ENCODE results near the gene EFCAB14. TPM values are rescaled to one million over a fixed set of nuclear protein-coding genes. Genes with fewer than 3 reads are reported as not detected.

EFCAB14 gene, protein sequence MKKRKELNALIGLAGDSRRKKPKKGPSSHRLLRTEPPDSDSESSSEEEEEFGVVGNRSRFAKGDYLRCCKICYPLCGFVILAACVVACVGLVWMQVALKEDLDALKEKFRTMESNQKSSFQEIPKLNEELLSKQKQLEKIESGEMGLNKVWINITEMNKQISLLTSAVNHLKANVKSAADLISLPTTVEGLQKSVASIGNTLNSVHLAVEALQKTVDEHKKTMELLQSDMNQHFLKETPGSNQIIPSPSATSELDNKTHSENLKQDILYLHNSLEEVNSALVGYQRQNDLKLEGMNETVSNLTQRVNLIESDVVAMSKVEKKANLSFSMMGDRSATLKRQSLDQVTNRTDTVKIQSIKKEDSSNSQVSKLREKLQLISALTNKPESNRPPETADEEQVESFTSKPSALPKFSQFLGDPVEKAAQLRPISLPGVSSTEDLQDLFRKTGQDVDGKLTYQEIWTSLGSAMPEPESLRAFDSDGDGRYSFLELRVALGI
- polyA plus RNA-seq = 10 to 100 TPM; 25.0 to 80.0 (median 28.2) TPM
- long read RNA-seq, donor 1 = 0 reads
- long read RNA-seq, donor 2, full-length matches to known transcripts = 2 of 2 reads
- long read RNA-seq, donor 2, partial matches to known transcripts = 0 of 2 reads
- long read RNA-seq, donor 2, other reads (novel, unspliced or antisense) = 0 of 2 reads
- long read RNA-seq, donor 3, partial matches to known transcripts = 6 of 6 reads
- long read RNA-seq, donor 3, other reads (novel, unspliced or antisense) = 0 of 6 reads
- long read RNA-seq, donor 4 = 0 reads
- long read RNA-seq, donor 5 = 0 reads
- long read RNA-seq, donor 6, full-length matches to known transcripts = 3 of 10 reads
- long read RNA-seq, donor 6, partial matches to known transcripts = 7 of 10 reads
- long read RNA-seq, donor 6, other reads (novel, unspliced or antisense) = 0 of 10 reads
- long read RNA-seq, donor 7 = 0 reads
- long read RNA-seq, donor 8 = 0 reads
- long read RNA-seq, donor 9 = 0 reads
- long read RNA-seq, donor 10, full-length matches to known transcripts = 4 of 12 reads
- long read RNA-seq, donor 10, partial matches to known transcripts = 8 of 12 reads
- long read RNA-seq, donor 10, other reads (novel, unspliced or antisense) = 0 of 12 reads

DNA sequence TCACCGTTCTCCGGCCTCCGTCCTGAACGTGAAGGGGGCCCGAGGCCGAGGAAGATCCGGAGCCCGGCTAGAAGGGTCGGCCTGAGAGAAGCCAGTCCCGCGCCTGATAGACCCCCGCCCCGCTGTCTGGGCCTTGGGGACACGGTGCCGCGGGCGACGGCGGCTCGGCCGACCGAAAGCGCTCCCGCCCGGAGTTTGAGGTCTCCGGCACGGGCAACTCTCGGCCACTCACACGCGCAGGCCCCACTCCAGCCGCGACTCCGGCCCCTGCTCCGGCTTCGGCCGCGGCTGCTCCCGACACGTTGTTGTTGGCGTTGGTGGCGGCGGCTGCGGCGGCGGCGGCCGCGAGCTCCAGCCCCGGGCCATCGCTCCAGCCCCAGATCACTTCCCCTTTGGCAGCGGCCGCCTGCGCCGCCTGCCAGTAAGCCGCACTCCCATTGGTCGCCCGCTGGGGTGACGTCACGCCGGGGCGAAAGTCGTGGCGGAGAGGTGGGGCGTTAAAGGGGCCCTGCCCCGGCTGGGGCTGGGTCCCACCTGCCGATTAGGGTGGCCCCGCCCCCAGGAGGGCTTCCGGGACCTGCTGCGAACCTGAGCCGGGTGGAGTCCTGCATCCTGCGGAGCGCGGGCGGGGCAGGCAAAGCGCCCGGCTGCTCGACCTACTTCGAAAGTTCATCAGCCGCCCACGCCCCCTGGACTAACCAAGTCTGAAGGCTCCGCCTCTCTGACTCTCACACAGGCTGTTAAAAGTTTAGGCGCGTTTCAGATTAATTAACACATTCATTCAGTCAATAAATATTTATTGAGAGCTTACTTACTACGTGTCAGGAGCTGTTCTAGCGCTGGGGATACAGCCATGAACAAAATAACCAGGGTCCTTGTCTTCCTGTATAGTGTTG is at the start of gene EFCAB14:
Gene EFCAB14, minus strand, starts transcription at position 388 of the 896 bp plus-strand sequence. CDS start 1,027 bp downstream, outside the sequence.
- Histone ChIP-seq H3K27ac (ENCODE audit: low read depth in 1 of 3, low read length in 2 of 3) (peak within 1 kb of the TSS; percentile 63 to 92 (median 85)), H3K27me3 (ENCODE audit: control insufficient read depth in 3 of 3, insufficient read depth in 3 of 3, low read length in 3 of 3) (no peaks in the 10 kb centered on the region), H3K4me3 (ENCODE audit: low read depth in 1 of 3, low read length in 3 of 3) (peak within 1 kb of the TSS; percentile 94 to 99 (median 97)), H3K4me1 (ENCODE audit: control insufficient read depth in 3 of 3, insufficient read depth in 2 of 3, low read depth in 1 of 3, low read length in 2 of 3) (peaks cover 3 to 20% (median 18%) of the 10 kb centered on the region in 3 donors), H3K36me3 (ENCODE audit: control insufficient read depth in 3 of 3, insufficient read depth in 2 of 3, low read depth in 1 of 3, low read length in 3 of 3) (peaks cover 3 to 6% (median 4%) of the 10 kb centered on the region in 3 donors), H3K9me3 (ENCODE audit: control insufficient read depth in 2 of 2, insufficient read depth in 1 of 2, low read depth in 1 of 2, low read length in 1 of 2) (no peaks in the 10 kb centered on the region)
- peak; percentile 99 to 100 for DNase-seq
- 0% methylated on average over 74 to 85 of the region's 85 CpGs for WGBS, 3 donors
- peak; percentile 73 for FAIRE-seq

DNA sequence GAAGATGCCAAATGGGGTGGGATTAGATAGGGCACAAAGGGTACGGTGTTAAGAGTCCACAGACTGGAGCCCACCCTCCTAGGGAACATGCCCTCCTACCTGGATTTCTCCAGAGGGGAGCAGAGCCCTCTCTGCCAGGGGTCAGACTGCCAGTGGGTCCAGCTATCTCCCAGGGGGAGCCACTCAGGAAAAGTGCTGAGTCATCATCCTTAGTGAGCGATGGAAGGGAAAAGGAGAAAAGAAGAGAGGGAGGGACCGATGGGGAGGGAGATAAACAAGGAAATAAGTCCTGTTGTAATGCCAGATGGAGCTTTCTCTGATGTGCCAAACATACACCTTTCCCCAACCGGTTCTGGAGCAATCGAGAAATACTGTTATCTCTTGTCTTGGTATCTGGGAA is 49.5 kb upstream of the EFCAB14 start:
- no peak for DNase-seq
- H3K27me3 ChIP-seq (ENCODE audit: control insufficient read depth in 3 of 3, insufficient read depth in 3 of 3, low read length in 3 of 3) = peaks cover 0 to 3% (median 0%) of the 10 kb centered on the region in 3 donors
- peaks cover 8 to 47% of the 10 kb centered on the region in 2 donors for H3K9me3 ChIP-seq (ENCODE audit: control insufficient read depth in 2 of 2, insufficient read depth in 1 of 2, low read depth in 1 of 2, low read length in 1 of 2)
- no peak for FAIRE-seq
- H3K27ac ChIP-seq (ENCODE audit: low read depth in 1 of 3, low read length in 2 of 3) = no peak overlapping the region
- H3K36me3 ChIP-seq (ENCODE audit: control insufficient read depth in 3 of 3, insufficient read depth in 2 of 3, low read depth in 1 of 3, low read length in 3 of 3) = peaks cover 0 to 2% (median 0%) of the 10 kb centered on the region in 3 donors
- no peak overlapping the region for H3K4me3 ChIP-seq (ENCODE audit: low read depth in 1 of 3, low read length in 3 of 3)
- WGBS, 3 donors = 61 to 71% (median 63%) methylated on average over 5 of the region's 5 CpGs
- peaks cover 0 to 16% (median 3%) of the 10 kb centered on the region in 3 donors for H3K4me1 ChIP-seq (ENCODE audit: control insufficient read depth in 3 of 3, insufficient read depth in 2 of 3, low read depth in 1 of 3, low read length in 2 of 3)

DNA sequence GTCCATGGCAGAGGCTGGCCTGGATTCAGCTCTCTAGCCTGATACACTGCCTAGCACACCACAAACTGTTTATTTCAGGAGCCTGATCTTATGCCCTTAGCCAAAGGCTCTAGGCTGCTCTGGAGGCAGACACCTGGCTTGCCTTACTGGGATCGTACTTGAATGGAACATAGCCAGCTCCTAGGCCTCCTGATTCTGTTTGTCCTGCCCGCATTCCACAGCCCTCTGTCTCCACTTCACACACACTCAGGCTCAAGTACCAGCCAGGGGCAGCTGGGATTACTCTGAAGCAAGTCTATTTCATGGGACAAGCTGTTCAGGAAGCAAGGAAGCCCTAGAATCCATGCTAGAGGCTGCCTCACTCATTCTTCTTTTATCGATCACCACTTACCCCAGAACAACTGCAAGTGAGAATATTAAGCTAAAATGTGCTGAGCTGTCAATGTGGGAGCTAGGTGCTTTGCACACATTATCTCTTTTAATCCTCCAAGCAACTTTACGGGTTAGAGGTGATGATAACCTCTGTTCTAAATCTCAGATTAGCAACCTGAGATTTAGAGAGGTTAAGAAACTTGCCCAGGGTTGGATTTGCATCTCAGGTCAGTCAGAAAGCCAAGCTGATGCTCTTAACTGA is 48.9 kb upstream of the EFCAB14 start:
- DNase-seq = no peak
- peaks cover 0 to 23% (median 6%) of the 10 kb centered on the region in 3 donors for H3K4me1 ChIP-seq (ENCODE audit: control insufficient read depth in 3 of 3, insufficient read depth in 2 of 3, low read depth in 1 of 3, low read length in 2 of 3)
- 61 to 68% (median 65%) methylated on average over 4 of the region's 4 CpGs for WGBS, 3 donors
- peaks cover 0 to 3% (median 0%) of the 10 kb centered on the region in 3 donors for H3K27me3 ChIP-seq (ENCODE audit: control insufficient read depth in 3 of 3, insufficient read depth in 3 of 3, low read length in 3 of 3)
- no peak overlapping the region for H3K27ac ChIP-seq (ENCODE audit: low read depth in 1 of 3, low read length in 2 of 3)
- H3K9me3 ChIP-seq (ENCODE audit: control insufficient read depth in 2 of 2, insufficient read depth in 1 of 2, low read depth in 1 of 2, low read length in 1 of 2) = peaks cover 8 to 49% of the 10 kb centered on the region in 2 donors
- H3K4me3 ChIP-seq (ENCODE audit: low read depth in 1 of 3, low read length in 3 of 3) = no peak overlapping the region
- FAIRE-seq = no peak
- peaks cover 0 to 2% (median 0%) of the 10 kb centered on the region in 3 donors for H3K36me3 ChIP-seq (ENCODE audit: control insufficient read depth in 3 of 3, insufficient read depth in 2 of 3, low read depth in 1 of 3, low read length in 3 of 3)

DNA sequence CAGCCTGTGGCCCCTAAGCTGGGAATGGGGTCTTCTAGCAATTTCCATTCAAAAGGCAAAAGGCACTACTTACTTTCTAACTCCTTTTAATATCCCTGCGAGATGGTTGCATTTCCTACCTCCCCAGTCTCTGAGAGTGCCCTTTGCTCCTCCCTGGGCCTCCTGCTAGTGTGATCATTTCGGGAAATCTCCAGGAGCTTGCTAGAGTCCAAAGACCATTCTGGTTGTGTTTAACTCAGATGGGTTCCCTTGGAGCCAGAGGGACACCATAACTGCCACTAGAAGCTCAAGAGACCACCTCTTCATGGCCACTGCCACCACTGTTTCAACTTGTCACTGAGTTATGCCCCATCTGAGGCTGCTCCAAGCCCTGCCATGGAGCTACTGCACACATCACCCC is 45.5 kb upstream of the EFCAB14 start:
- peaks cover 0 to 3% (median 0%) of the 10 kb centered on the region in 3 donors for H3K27me3 ChIP-seq (ENCODE audit: control insufficient read depth in 3 of 3, insufficient read depth in 3 of 3, low read length in 3 of 3)
- FAIRE-seq = no peak
- DNase-seq = peak; percentile 88 to 90
- H3K4me3 ChIP-seq (ENCODE audit: low read depth in 1 of 3, low read length in 3 of 3) = no peak overlapping the region
- H3K36me3 ChIP-seq (ENCODE audit: control insufficient read depth in 3 of 3, insufficient read depth in 2 of 3, low read depth in 1 of 3, low read length in 3 of 3) = peaks cover 0 to under 1% (median 0%) of the 10 kb centered on the region in 3 donors
- WGBS, 3 donors = 11 to 59% (median 19%) methylated on average over 2 of the region's 2 CpGs
- peak overlapping the region in 2 of 3 donors; percentile 53 to 94 for H3K27ac ChIP-seq (ENCODE audit: low read depth in 1 of 3, low read length in 2 of 3)
- peaks cover 0 to 30% of the 10 kb centered on the region in 2 donors for H3K9me3 ChIP-seq (ENCODE audit: control insufficient read depth in 2 of 2, insufficient read depth in 1 of 2, low read depth in 1 of 2, low read length in 1 of 2)
- H3K4me1 ChIP-seq (ENCODE audit: control insufficient read depth in 3 of 3, insufficient read depth in 2 of 3, low read depth in 1 of 3, low read length in 2 of 3) = peaks cover 0 to 48% (median 6%) of the 10 kb centered on the region in 3 donors

DNA sequence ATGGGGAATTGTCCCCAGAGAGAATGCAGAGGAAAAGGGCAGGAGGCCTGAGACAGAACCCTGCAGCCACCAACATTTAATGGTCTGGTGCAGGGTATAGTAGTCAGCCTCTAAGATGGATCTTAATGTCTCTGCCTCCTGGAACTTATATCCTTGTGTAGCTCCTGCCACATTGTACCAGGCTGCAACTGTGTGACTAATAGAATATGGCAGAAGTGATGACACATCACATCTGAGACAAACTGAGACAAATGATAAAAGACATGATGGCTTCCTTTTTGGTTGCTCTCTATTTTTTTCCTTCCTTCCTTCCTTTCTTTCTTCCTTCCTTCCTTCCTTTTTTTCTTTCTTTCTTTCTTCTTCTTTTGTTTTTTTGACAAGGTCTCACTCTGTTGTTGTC is 42.8 kb upstream of the EFCAB14 start:
- H3K4me3 ChIP-seq (ENCODE audit: low read depth in 1 of 3, low read length in 3 of 3) = no peak overlapping the region
- H3K9me3 ChIP-seq (ENCODE audit: control insufficient read depth in 2 of 2, insufficient read depth in 1 of 2, low read depth in 1 of 2, low read length in 1 of 2) = peaks cover 0 to 9% of the 10 kb centered on the region in 2 donors
- FAIRE-seq = no peak

DNA sequence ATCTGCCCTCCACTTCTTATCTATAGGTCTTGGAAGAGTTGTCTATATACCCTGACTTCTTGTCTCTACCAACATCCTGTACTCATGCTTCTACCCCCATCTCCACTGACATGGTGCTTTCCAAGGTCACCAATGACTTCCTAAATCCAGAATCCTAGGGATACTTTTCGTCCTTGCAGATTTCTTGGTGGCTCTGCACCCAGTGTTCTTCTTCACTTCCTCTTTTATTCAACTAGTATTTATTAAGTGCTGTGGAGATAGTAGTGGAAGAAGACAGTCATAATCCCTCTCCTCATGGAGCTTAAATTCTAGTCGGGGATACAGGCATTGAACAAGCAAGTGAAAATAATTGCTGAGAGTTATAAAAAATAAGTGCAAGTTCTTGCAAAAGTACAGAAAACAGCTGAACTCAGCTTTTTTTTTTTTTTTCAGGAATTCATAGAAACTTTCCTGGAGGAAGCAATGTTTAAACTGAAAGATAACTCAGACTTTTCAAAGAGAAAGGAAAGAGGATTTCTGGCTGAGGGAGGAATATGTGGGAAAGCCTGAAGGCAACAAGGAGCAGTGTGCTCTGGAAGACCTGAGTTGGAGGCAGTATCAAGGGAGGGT is 41.7 kb upstream of the EFCAB14 start:
- 76 to 94% (median 78%) methylated on average over 2 of the region's 2 CpGs for WGBS, 3 donors
- FAIRE-seq = no peak
- H3K27me3 ChIP-seq (ENCODE audit: control insufficient read depth in 3 of 3, insufficient read depth in 3 of 3, low read length in 3 of 3) = no peaks in the 10 kb centered on the region
- peaks cover 0 to 77% (median 9%) of the 10 kb centered on the region in 3 donors for H3K4me1 ChIP-seq (ENCODE audit: control insufficient read depth in 3 of 3, insufficient read depth in 2 of 3, low read depth in 1 of 3, low read length in 2 of 3)
- DNase-seq = no peak
- peaks cover 0 to 9% of the 10 kb centered on the region in 2 donors for H3K9me3 ChIP-seq (ENCODE audit: control insufficient read depth in 2 of 2, insufficient read depth in 1 of 2, low read depth in 1 of 2, low read length in 1 of 2)
- H3K36me3 ChIP-seq (ENCODE audit: control insufficient read depth in 3 of 3, insufficient read depth in 2 of 3, low read depth in 1 of 3, low read length in 3 of 3) = no peaks in the 10 kb centered on the region
- no peak overlapping the region for H3K4me3 ChIP-seq (ENCODE audit: low read depth in 1 of 3, low read length in 3 of 3)
- peak overlapping the region in 1 of 3 donors; percentile 60 for H3K27ac ChIP-seq (ENCODE audit: low read depth in 1 of 3, low read length in 2 of 3)

More for the DNA sequence above, 42.8 kb upstream of the EFCAB14 start:
- no peaks in the 10 kb centered on the region for H3K27me3 ChIP-seq (ENCODE audit: control insufficient read depth in 3 of 3, insufficient read depth in 3 of 3, low read length in 3 of 3)
- H3K36me3 ChIP-seq (ENCODE audit: control insufficient read depth in 3 of 3, insufficient read depth in 2 of 3, low read depth in 1 of 3, low read length in 3 of 3) = no peaks in the 10 kb centered on the region
- no peak for DNase-seq
- H3K4me1 ChIP-seq (ENCODE audit: control insufficient read depth in 3 of 3, insufficient read depth in 2 of 3, low read depth in 1 of 3, low read length in 2 of 3) = peaks cover 0 to 70% (median 9%) of the 10 kb centered on the region in 3 donors
- H3K27ac ChIP-seq (ENCODE audit: low read depth in 1 of 3, low read length in 2 of 3) = no peak overlapping the region

DNA sequence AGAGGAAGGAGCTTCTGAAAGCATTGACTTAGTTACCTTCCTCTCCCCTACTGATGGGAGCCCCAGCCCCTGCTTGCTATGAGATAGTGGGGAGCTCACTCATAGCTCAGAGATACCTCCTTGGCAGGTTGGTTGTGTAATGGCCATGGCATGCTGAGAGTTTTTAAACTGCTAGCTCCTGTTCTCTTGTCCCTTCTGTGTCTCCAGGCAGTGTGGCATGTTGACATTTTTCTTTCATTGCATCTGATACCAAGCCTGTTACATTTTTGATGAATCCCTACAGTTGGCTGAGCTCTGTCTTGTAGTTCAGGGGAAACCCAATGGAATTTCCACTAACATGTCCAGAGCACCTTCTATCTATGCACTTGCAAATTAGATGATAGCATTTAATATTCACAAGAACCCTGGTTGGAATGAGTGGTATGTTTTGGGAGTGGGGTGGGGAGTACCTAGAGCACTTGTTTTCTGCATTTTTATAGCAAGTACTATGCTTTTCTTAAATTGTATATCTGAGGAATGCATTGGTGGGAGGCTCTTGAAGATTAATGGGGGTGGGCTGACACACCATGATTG is 39.1 kb upstream of the EFCAB14 start:
- Histone ChIP-seq H3K4me3 (ENCODE audit: low read depth in 1 of 3, low read length in 3 of 3) (no peak overlapping the region), H3K9me3 (ENCODE audit: control insufficient read depth in 2 of 2, insufficient read depth in 1 of 2, low read depth in 1 of 2, low read length in 1 of 2) (peaks cover 0 to 9% of the 10 kb centered on the region in 2 donors), H3K4me1 (ENCODE audit: control insufficient read depth in 3 of 3, insufficient read depth in 2 of 3, low read depth in 1 of 3, low read length in 2 of 3) (peaks cover 0 to 75% (median 6%) of the 10 kb centered on the region in 3 donors), H3K36me3 (ENCODE audit: control insufficient read depth in 3 of 3, insufficient read depth in 2 of 3, low read depth in 1 of 3, low read length in 3 of 3) (no peaks in the 10 kb centered on the region), H3K27ac (ENCODE audit: low read depth in 1 of 3, low read length in 2 of 3) (peak overlapping the region in 1 of 3 donors; percentile 65), H3K27me3 (ENCODE audit: control insufficient read depth in 3 of 3, insufficient read depth in 3 of 3, low read length in 3 of 3) (no peaks in the 10 kb centered on the region)
- FAIRE-seq (no peak), DNase-seq (peak in 1 of 2 donors; percentile 9)
